ENCODE results near the gene MYO10. TPM values are rescaled to one million over a fixed set of nuclear protein-coding genes. Genes with fewer than 3 reads are reported as not detected.

The MYO10 gene
- total and polyA plus RNA-seq, 2 experiments from 2014 or later = 119 to 276 TPM

- H2AFZ ChIP-seq = no peak overlapping the region
- ATAC-seq (no peak), DNase-seq (ENCODE audit: low spot score) (no peak)
- peaks cover 50% of the 10 kb centered on the region for H3K36me3 ChIP-seq (ENCODE audit: insufficient read depth)
- no peak for TF ChIP-seq REST (IDR thresholded peaks at IDR 0.05; ENCODE audit: unreplicated experiment)
- no peak for TF ChIP-seq ZNF462 (CRISPR knock-in tag; IDR thresholded peaks at IDR 0.05)
- TF ChIP-seq CTCF (conservative IDR thresholded peaks at IDR 0.05; ENCODE audit: low read depth in 2 of 2) = no peak
- TF ChIP-seq POLR2AphosphoS5 (IDR thresholded peaks at IDR 0.05; ENCODE audit: low read depth) = no peak
- no peak for TF ChIP-seq JUNB (IDR thresholded peaks at IDR 0.05; ENCODE audit: unreplicated experiment)
- TF ChIP-seq EZH2phosphoT487 (IDR thresholded peaks at IDR 0.05; ENCODE audit: unreplicated experiment) = no peak
- TF ChIP-seq CREB1 (CRISPR knock-in tag; IDR thresholded peaks at IDR 0.05; ENCODE audit: low read depth) = no peak
- H3K27me3 ChIP-seq (ENCODE audit: insufficient read depth) = no peaks in the 10 kb centered on the region
- no peak overlapping the region for H3K4me3 Mint-ChIP-seq
- H4K20me1 ChIP-seq (replicated peaks; ENCODE audit: insufficient read depth) = peaks cover 10% of the 10 kb centered on the region; the same call in 1 of the 2 replicates
- no peak overlapping the region for H3K4me3 ChIP-seq
- peaks cover 2% of the 10 kb centered on the region; the same call in 2 of the 3 replicates for H3K9me3 Mint-ChIP-seq
- peaks cover 15% of the 10 kb centered on the region for H3F3A ChIP-seq (replicated peaks; ENCODE audit: low read depth)
- H3K4me2 ChIP-seq = no peak overlapping the region
- peaks cover 13% of the 10 kb centered on the region for H3K27me3 Mint-ChIP-seq (ENCODE audit: insufficient read depth, low read depth, poor library complexity)
- no peak overlapping the region for H3K27ac Mint-ChIP-seq
- H3K4me1 ChIP-seq (ENCODE audit: insufficient read depth) = no peaks in the 10 kb centered on the region
- H3K27ac ChIP-seq (ENCODE audit: low read depth) = no peak overlapping the region
- H3K9me2 ChIP-seq (ENCODE audit: insufficient read depth) = no peaks in the 10 kb centered on the region
- H3K36me3 Mint-ChIP-seq (ENCODE audit: low read depth) = peaks cover 67% of the 10 kb centered on the region
- H3K4me1 Mint-ChIP-seq = no peaks in the 10 kb centered on the region
- no peaks in the 10 kb centered on the region for H3K79me2 ChIP-seq (replicated peaks; ENCODE audit: insufficient read depth)
Observed at GRCh38 chr5:16665601-16666000, 270.5 kb downstream of the MYO10 start.

Measured in GM23338 (cell line).